Rectal smooth muscle tissue (tissue), 1 donor: Measurements from ENCODE around the gene LBH.

Experiments used
- H3K27ac ChIP-seq: one replicate; pipeline ENCODE4 v1.7.0; 2013; ENCODE audit warnings: low read depth, low read length, inconsistent platforms
- H3K27me3 ChIP-seq: one replicate; pipeline ENCODE4 v1.7.0; 2013; ENCODE audit warnings: low read length; ENCODE audit not compliant: control insufficient read depth, insufficient read depth
- H3K36me3 ChIP-seq: one replicate; pipeline ENCODE4 v1.7.0; 2013; ENCODE audit warnings: low read length; ENCODE audit not compliant: control insufficient read depth, insufficient read depth
- H3K4me1 ChIP-seq: one replicate; pipeline ENCODE4 v1.7.0; 2013; ENCODE audit warnings: low read length; ENCODE audit not compliant: control insufficient read depth, insufficient read depth
- H3K4me3 ChIP-seq: one replicate; pipeline ENCODE4 v1.7.0; 2013; ENCODE audit warnings: low read length
- H3K9ac ChIP-seq: one replicate; pipeline ENCODE4 v1.7.0; 2013; ENCODE audit warnings: low read length

Gene LBH

DNA sequence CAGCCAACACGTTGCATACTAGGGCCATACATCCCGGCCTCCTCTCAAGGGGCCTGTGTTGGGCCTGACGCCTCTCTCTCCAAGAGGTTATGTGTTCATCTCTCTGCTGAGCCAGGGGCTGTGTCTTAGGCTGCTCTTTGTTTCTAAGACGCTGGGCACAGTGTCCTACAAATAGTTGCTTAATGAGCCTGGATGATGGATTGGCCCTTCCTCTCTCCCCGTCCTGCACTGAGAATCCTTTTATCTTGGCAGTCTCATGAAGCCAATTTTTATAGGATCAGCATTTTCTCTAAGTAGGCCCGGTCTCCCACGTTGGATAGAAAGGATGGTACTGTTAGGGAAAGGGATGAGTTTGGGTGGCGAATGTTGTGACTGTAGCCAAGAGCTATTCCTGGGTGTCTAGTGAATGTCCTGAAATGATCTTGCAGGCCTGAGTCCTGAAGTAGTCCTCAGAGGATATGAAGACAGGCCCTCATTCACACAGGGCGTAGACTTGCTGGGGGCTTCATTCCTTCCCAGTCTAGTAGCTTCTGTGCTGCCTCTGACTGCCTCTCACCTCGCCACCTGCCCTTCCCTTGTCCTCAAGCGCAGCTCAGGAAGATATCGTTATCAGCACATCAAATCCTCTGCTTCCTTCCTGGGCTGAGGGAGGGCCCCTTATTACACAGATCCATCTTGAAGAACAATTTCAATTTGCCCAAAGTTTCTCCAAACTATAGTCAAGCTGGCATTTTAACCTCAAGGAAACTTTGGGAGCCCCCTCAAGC, 8.8 kb downstream of the LBH start:
- Histone ChIP-seq H3K27ac (peak overlapping the region; percentile 54), H3K4me1 (peaks cover 13% of the 10 kb centered on the region), H3K9ac (no peak overlapping the region), H3K36me3 (no peaks in the 10 kb centered on the region), H3K4me3 (no peak overlapping the region), H3K27me3 (no peaks in the 10 kb centered on the region)

DNA sequence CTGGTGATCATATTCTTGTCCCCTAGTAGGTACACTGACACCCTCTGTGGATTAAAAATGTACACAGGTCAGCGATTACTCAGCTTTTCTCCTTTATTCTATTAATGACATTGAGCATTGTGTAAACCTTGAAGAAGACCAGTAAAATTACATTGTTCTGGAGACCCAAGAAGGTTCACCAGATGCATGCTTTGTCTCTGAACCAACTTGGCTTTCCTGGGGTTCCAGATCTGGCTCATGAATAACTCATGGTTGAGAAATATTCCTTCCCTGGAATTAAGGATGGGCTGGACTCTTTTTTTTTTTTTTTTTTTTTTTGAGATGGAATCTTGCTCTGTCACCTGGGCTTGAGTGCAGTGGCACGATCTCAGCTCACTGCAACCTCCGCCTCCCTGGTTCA, 11.9 kb downstream of the LBH start:
- no peak overlapping the region for H3K9ac ChIP-seq
- no peaks in the 10 kb centered on the region for H3K36me3 ChIP-seq
- no peak overlapping the region for H3K4me3 ChIP-seq
- H3K4me1 ChIP-seq, result peaks cover 13% of the 10 kb centered on the region
- H3K27me3 ChIP-seq, result no peaks in the 10 kb centered on the region
- H3K27ac ChIP-seq, result no peak overlapping the region

GRCh38 chr2:30245364-30245763, 14.0 kb downstream of the LBH start:
- Histone ChIP-seq H3K4me3 (no peak overlapping the region), H3K9ac (no peak overlapping the region), H3K36me3 (no peaks in the 10 kb centered on the region), H3K4me1 (peaks cover under 1% of the 10 kb centered on the region), H3K27me3 (no peaks in the 10 kb centered on the region), H3K27ac (no peak overlapping the region)

DNA sequence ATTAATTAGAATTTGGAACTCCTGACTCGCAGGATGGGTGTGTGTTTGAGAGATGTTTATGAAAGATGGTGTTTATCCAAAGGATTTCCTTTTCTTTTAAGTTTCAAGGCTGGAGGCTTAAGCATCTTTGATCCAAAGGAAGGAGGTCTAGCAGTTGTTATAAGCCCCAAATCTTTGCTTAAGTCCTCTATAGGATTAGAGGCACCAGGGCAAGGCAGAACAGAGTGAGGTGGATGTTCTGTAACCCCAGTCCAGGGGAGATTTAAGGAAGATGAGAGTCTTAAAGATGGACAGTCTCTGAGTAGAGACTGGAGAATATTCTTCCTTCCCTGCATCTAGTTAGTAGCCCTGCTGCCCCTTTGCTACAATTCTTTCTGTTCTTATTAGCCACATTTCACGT, 17.5 kb downstream of the LBH start:
- Histone ChIP-seq H3K4me1 (peaks cover 12% of the 10 kb centered on the region), H3K4me3 (no peak overlapping the region), H3K27ac (no peak overlapping the region), H3K9ac (no peak overlapping the region), H3K27me3 (no peaks in the 10 kb centered on the region), H3K36me3 (no peaks in the 10 kb centered on the region)

DNA sequence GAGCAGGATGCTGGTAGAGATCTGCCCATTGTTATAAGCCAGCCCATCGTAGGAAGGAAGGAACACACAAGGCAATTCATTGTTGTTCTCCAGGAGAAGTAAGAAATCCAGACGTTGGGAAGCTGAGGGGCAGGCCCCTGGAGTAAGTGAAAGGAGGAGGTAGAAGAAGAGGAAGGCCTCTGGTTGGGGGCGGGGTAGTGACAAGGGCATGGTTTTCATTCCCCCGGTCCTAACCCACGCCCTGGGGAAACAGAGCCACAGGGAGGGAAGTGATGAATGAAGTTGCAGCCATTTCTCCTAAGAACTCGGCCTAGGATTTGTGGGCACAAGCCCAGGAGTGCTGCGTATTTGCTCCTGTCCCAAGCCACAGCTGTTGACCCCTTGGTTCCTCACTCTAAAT, 18.0 kb downstream of the LBH start:
- Histone ChIP-seq H3K4me1 (peaks cover 12% of the 10 kb centered on the region), H3K9ac (no peak overlapping the region), H3K36me3 (no peaks in the 10 kb centered on the region), H3K27ac (no peak overlapping the region), H3K27me3 (no peaks in the 10 kb centered on the region), H3K4me3 (no peak overlapping the region)

DNA sequence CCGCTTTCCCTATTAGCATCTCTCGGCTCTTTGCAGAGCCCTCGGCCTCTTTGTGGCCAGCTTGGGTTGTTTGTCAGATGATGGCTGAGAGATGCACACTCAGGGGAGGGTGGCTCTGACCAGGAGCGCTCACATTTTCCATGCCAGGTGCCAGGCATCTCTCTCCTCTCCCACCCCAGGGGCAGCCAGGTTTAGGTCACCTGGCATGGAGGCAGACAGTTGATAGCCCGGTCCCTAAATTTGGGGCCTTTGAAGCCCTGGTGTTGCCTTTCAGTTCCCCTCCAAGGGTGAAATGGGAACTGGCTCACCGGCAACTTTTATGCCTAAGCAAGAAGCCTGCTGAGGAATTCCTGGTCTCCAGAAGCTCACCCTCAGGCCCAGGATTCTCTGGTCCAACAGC, 19.1 kb downstream of the LBH start:
- H3K4me1 ChIP-seq, result peaks cover 12% of the 10 kb centered on the region
- no peak overlapping the region for H3K9ac ChIP-seq
- H3K27ac ChIP-seq, result no peak overlapping the region
- H3K27me3 ChIP-seq, result no peaks in the 10 kb centered on the region
- H3K36me3 ChIP-seq, result no peaks in the 10 kb centered on the region
- no peak overlapping the region for H3K4me3 ChIP-seq

DNA sequence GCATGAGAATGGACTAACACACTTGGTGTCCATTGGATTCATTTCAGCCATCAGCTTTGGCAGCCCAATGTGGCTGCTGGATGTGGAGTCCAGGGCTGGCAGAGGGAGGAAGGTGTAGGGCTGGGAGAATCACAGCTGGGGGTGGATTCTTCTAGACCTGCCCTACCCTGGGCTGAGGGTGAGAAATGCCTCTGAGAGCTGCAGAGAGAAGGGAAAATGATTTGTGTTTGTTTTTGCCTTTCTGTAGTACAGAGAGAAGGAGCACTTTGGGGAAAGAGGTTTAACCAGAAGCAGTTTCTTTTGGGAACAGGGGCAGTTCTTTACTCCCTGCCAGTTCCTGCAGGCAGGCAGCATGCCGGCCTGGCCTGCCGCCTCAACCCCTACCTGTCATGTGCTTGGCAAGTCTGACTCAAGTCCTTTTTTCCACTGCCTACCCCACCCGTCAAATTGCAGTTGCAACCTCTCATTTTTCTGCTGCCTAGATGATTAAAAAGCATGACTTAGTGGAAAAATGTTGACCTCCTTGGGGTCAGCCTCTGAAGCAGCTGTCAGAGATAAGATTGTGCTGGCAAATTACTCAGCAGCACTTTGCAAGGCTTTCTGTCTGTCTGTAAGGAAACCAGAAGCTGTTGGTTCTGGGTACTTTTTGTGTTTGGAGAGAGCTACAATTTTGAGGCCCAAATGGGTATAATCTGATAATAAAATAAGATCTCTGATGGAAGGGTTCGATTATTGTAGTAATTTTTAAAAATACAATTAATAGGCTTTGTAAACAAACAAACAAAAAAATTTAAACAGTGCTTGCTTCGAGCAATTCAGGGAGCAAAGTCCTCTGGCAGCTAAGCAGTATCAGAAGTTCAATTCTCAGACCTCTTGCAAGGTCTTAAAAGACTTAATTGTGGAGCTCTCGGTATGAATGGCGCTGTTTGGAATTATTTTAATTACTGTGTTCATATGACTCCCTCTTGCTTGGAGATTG, 21.7 kb downstream of the LBH start:
- H3K9ac ChIP-seq, result no peak overlapping the region
- no peaks in the 10 kb centered on the region for H3K27me3 ChIP-seq
- peaks cover 12% of the 10 kb centered on the region for H3K4me1 ChIP-seq
- peak overlapping the region; percentile 7 for H3K27ac ChIP-seq
- H3K4me3 ChIP-seq, result no peak overlapping the region
- peaks cover 4% of the 10 kb centered on the region for H3K36me3 ChIP-seq

DNA sequence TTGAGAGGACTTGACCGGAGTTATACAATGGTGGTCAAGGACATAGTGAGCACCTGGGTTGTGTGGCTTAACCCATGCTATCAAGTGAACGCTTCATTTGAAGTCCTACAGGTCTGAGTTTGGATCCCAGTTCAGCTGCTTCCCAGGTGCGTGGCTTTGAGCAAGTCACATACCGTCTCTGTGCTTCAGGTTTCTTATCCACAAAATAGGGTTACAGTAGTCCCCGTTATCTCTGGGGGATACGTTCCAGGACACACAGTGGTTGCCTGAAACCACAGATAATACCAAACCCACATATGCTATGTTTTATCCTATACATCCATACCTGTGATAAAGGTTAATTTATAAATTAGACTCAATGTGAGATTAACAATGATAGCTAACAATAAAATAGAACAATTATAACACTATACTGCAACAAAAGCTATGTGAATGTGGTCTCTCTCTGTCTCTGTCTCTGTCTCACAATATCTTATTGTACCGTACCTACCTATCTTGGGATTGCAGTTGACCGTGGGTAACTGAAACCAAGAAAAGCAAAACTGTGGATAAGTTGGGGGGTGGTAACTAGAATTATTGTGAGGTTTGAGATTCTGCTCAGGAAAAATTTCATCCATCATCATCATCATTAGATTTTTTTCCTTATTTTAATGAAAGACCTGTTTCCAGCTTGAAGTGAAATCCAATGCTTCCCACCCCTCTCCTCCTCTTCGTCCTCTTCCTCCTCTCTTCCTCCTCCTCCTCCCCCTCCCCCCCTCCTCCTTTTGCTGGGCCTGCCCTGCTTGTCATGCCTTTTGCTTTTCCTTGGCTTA, 22.7 kb downstream of the LBH start:
- H3K4me1 ChIP-seq, result peaks cover 12% of the 10 kb centered on the region
- no peaks in the 10 kb centered on the region for H3K27me3 ChIP-seq
- peaks cover 11% of the 10 kb centered on the region for H3K36me3 ChIP-seq
- no peak overlapping the region for H3K9ac ChIP-seq
- H3K27ac ChIP-seq, result no peak overlapping the region
- no peak overlapping the region for H3K4me3 ChIP-seq

GRCh38 chr2:30254685-30255001, 23.3 kb downstream of the LBH start:
- Histone ChIP-seq H3K9ac (no peak overlapping the region), H3K4me1 (peaks cover 12% of the 10 kb centered on the region), H3K27ac (no peak overlapping the region), H3K4me3 (no peak overlapping the region), H3K27me3 (no peaks in the 10 kb centered on the region), H3K36me3 (peaks cover 12% of the 10 kb centered on the region)

DNA sequence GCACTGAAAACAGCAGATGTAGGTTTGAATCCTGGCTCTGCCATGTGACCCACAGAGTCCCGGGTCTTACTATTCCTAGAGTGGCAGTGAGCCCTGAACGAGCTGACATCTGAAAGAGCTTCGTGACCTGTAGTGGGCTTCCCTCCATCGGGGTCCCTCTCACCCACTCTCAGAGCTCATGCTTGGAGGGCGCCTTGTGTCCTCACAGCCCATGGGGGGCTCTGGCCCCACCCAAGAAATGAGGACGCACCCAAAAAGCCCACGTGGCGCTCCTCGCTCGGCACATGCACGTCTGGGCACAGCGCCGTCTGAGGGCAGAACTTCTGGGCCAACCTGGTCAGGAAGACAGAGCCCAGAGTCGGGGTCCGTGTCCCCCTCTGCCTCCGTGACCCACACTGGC, 23.7 kb downstream of the LBH start:
- Histone ChIP-seq H3K9ac (no peak overlapping the region), H3K4me1 (peaks cover 12% of the 10 kb centered on the region), H3K27me3 (no peaks in the 10 kb centered on the region), H3K4me3 (no peak overlapping the region), H3K36me3 (peaks cover 12% of the 10 kb centered on the region), H3K27ac (no peak overlapping the region)

GRCh38 chr2:30255466-30256408, 24.4 kb downstream of the LBH start:
- H3K36me3 ChIP-seq, result peaks cover 12% of the 10 kb centered on the region
- peaks cover 12% of the 10 kb centered on the region for H3K4me1 ChIP-seq
- H3K27ac ChIP-seq, result no peak overlapping the region
- H3K9ac ChIP-seq, result no peak overlapping the region
- no peak overlapping the region for H3K4me3 ChIP-seq
- no peaks in the 10 kb centered on the region for H3K27me3 ChIP-seq
